ENCODE results near the gene SGCD.

- TF ChIP-seq POLR2A (IDR thresholded peaks at IDR 0.05; ENCODE audit: borderline replicate concordance, extremely low read depth, insufficient read depth, insufficient read length) (no peak), CTCF (IDR thresholded peaks at IDR 0.05 in 2 of 3, conservative IDR thresholded peaks at IDR 0.05 in 1 of 3; ENCODE audit: borderline replicate concordance in 1 of 3, insufficient read depth in 1 of 3, low read depth in 2 of 3, low read length in 2 of 3) (no peak), YY1 (IDR thresholded peaks at IDR 0.05; ENCODE audit: extremely low read depth, insufficient replicate concordance, low read depth, low read length) (no peak), EZH2 (IDR thresholded peaks at IDR 0.05) (no peak), SRF (IDR thresholded peaks at IDR 0.05; ENCODE audit: low read depth) (no peak), ZFX (IDR thresholded peaks at IDR 0.05) (no peak), POLR2AphosphoS5 (IDR thresholded peaks at IDR 0.05; ENCODE audit: low read depth, low read length) (no peak), SIN3A (IDR thresholded peaks at IDR 0.05; ENCODE audit: low read depth) (no peak)
- TF ChIP-seq, protein P1, sequence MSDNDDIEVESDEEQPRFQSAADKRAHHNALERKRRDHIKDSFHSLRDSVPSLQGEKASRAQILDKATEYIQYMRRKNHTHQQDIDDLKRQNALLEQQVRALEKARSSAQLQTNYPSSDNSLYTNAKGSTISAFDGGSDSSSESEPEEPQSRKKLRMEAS (IDR thresholded peaks at IDR 0.05) = no peak
These were observed 474.0 kb downstream of the SGCD start for GRCh38 chr5:156800929-156801328.

All from HCT116 (cell line).